SJCRH30 (cell line): ENCODE data around the gene TNKS2. TPM values are rescaled to one million over a fixed set of nuclear protein-coding genes. Genes with fewer than 3 reads are reported as not detected.
A peak's percentile ranks its signal among the peaks of the same experiment; 100 is the strongest.
"Not testable (repeated sequence)": the region's sequence is repeated elsewhere in the genome, so short reads cannot be mapped to it uniquely, and the experiment has no call there.

Experiments
- DNase-seq, 2 experiments: peaks; one replicate each; pipeline ENCODE4 v3.0.0-alpha.2; 2015 to 2020
- H3K27ac ChIP-seq: fragments of 250-450 bp; sonication (Bioruptor Pico); 2 replicates; pipeline ENCODE4 v1.5.1; 2020; ENCODE audit warnings: mild to moderate bottlenecking, moderate library complexity
- H3K27me3 ChIP-seq: fragments of 250-450 bp; sonication (Bioruptor Pico); 2 replicates; pipeline ENCODE4 v1.5.1; 2020; ENCODE audit warnings: mild to moderate bottlenecking, moderate library complexity
- H3K36me3 ChIP-seq: fragments of 250-450 bp; sonication (Bioruptor Pico); 2 replicates; pipeline ENCODE4 v1.5.1; 2020; ENCODE audit warnings: mild to moderate bottlenecking, moderate library complexity
- H3K4me1 ChIP-seq: fragments of 250-450 bp; sonication (Bioruptor Pico); 2 replicates; pipeline ENCODE4 v1.5.1; 2020; ENCODE audit warnings: mild to moderate bottlenecking, moderate library complexity
- H3K4me3 ChIP-seq: fragments of 250-450 bp; sonication (Bioruptor Pico); 2 replicates; pipeline ENCODE4 v1.5.1; 2020; ENCODE audit warnings: mild to moderate bottlenecking, moderate library complexity
- H3K9me3 ChIP-seq: fragments of 250-450 bp; sonication (Bioruptor Pico); replicated peaks from 2 replicates; pipeline ENCODE4 v1.5.1; 2020; ENCODE audit warnings: mild to moderate bottlenecking, moderate library complexity
- total RNA-seq: library from RNA; depleted of rRNA; stranded (reverse); fragments of >200 nt; shearing (Covaris generic); gene quantifications from 2 replicates; pipeline ENCODE4 v1.2.3, GENCODE V29; 2014

Gene TNKS2
- total RNA-seq, 1 experiment from 2014 or later = 17.6 TPM

DNA sequence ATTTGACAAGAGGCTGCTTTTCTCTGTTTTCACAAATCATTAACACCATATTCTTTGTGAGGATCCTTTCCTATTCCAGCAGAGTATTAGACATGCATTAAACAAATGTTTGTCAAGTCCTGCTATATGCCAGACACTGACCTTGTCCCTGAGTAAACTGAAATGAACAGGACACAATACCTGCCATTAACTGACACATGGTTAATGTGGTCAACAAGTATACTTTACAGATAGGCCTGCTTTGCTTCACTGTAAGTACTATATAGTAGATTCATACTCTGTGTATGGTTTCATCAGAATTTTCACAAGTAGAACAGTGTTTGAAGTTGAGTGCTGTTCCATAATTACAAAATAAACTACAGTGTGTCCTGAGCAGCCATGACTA is 5.9 kb downstream of the TNKS2 start:
- Histone ChIP-seq H3K36me3 (no peaks in the 10 kb centered on the region), H3K9me3 (no peaks in the 10 kb centered on the region)

DNA sequence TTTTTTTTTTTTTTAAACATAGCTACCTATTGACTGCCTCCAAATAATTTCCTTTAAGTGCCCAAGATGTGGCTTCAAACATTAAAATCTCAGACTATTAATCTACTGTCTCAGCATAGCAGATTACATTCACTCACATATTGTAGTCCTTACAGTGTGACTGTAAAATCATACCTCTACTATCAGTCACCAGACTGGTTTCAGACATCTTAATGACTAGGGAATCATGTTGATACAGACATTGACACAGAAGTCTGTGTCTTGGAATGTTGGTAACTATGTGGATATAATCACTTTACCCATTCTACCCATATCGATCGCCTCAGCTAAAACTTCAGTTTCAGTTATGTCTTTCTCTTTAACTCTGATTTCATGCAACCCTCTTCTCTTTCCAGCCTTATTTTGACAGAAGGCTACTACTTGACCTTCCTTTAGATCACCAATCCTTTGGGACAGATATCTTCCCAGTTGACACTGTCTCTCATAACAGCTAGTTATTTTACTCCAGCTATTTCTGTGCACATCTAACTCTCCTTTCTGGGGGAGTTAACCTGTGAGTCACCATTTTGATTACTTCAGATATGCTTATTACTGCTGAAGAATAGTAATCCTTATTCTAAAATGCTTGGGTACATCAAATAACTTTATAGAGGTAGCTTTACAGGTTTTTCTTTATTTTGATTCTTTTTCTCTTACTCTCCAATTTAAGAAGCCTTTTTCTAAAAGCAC is 7.0 kb downstream of the TNKS2 start:
- DNase-seq = no peak
- Histone ChIP-seq H3K9me3 (no peaks in the 10 kb centered on the region), H3K36me3 (no peaks in the 10 kb centered on the region), H3K4me1 (no peaks in the 10 kb centered on the region), H3K27me3 (no peaks in the 10 kb centered on the region), H3K27ac (no peak overlapping the region), H3K4me3 (no peak overlapping the region)

More for the DNA sequence above, 5.9 kb downstream of the TNKS2 start:
- Histone ChIP-seq H3K27me3 (no peaks in the 10 kb centered on the region), H3K27ac (no peak overlapping the region), H3K4me1 (no peaks in the 10 kb centered on the region), H3K4me3 (no peak overlapping the region)
- DNase-seq = no peak

DNA sequence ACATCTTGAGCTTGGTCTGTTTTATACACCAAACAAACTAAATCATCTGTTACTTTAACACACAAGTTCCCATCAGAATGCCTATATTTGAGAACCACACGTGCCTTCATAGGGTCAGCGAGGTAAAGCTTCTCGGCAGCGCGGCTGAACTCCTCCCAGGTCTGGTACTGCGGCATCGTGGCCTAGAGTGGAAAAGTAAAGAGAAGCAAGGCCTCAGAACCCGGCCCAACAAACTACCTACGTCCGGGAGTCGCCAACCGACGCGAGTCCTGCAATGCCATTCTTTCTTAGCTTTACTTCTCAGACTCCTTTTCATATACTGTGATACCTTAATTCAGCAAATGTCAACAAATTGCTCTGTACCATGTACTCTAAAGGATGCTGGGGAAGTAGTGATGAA is 9.0 kb downstream of the TNKS2 start:
- not testable (repeated sequence) for DNase-seq, H3K4me3 ChIP-seq, H3K27ac ChIP-seq, H3K27me3 ChIP-seq, H3K9me3 ChIP-seq, H3K36me3 ChIP-seq, H3K4me1 ChIP-seq

DNA sequence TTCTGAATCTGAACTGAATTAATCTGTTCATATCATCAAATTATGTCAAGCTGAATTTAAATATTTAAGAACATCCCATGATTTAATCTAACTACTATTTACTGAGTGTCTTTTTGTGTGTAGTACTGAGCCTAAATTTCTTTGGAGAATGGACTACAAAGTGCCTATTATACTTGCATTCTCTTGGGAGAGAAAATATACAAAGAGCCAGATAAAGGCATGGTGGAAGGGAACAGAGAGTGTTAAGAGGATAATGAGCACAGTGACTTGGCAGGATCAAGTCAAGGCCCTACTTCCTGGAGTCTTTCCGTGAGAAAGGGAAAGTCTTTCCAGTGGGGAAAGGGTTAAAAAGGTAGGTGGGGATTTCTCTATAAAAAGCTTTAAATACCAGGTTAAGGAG is 15.0 kb downstream of the TNKS2 start:
- Histone ChIP-seq H3K4me3 (no peak overlapping the region), H3K27ac (no peak overlapping the region), H3K36me3 (no peaks in the 10 kb centered on the region; the same call in 1 of the 2 replicates), H3K27me3 (no peaks in the 10 kb centered on the region), H3K4me1 (no peaks in the 10 kb centered on the region), H3K9me3 (no peaks in the 10 kb centered on the region)
- DNase-seq = no peak

GRCh38 chr10:91816981-91817380 is 18.8 kb downstream of the TNKS2 start:
- Histone ChIP-seq H3K36me3 (peaks cover 4% of the 10 kb centered on the region), H3K4me3 (no peak overlapping the region), H3K27me3 (no peaks in the 10 kb centered on the region), H3K9me3 (no peaks in the 10 kb centered on the region), H3K4me1 (no peaks in the 10 kb centered on the region), H3K27ac (no peak overlapping the region)
- no peak for DNase-seq

- Histone ChIP-seq H3K36me3 (peaks cover 4% of the 10 kb centered on the region), H3K4me3 (no peak overlapping the region), H3K4me1 (no peaks in the 10 kb centered on the region), H3K9me3 (no peaks in the 10 kb centered on the region), H3K27me3 (no peaks in the 10 kb centered on the region), H3K27ac (no peak overlapping the region)
- no peak for DNase-seq
Measured at GRCh38 chr10:91820144-91820543, 21.9 kb downstream of the TNKS2 start.

DNA sequence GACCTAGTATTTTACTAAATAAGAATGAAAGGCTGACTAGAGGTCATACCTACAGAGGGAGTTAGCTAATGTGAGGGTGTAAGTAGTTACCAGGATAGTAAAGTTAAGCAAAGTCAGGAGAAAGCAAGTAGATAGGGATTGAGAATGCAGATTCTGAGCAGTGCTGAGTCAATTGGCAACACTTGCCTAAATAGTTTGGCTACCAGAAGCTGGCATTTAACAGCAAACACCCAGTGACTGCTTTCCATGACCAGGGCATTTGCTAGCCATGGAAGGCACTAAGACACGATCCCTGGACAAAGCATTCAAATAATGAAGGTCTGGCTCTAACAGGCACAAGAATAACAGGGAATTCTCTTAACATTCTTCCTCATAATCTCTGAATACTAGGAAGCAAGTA is 25.9 kb downstream of the TNKS2 start:
- no peak for DNase-seq
- Histone ChIP-seq H3K36me3 (peaks cover 4% of the 10 kb centered on the region), H3K27ac (no peak overlapping the region), H3K4me1 (no peaks in the 10 kb centered on the region), H3K4me3 (no peak overlapping the region), H3K9me3 (no peaks in the 10 kb centered on the region), H3K27me3 (no peaks in the 10 kb centered on the region)

- Histone ChIP-seq H3K4me1 (no peaks in the 10 kb centered on the region), H3K4me3 (no peak overlapping the region), H3K27me3 (no peaks in the 10 kb centered on the region), H3K27ac (no peak overlapping the region), H3K9me3 (no peaks in the 10 kb centered on the region), H3K36me3 (peaks cover 13% of the 10 kb centered on the region)
- DNase-seq = no peak
Measured at GRCh38 chr10:91829268-91829667, 31.0 kb downstream of the TNKS2 start.

DNA sequence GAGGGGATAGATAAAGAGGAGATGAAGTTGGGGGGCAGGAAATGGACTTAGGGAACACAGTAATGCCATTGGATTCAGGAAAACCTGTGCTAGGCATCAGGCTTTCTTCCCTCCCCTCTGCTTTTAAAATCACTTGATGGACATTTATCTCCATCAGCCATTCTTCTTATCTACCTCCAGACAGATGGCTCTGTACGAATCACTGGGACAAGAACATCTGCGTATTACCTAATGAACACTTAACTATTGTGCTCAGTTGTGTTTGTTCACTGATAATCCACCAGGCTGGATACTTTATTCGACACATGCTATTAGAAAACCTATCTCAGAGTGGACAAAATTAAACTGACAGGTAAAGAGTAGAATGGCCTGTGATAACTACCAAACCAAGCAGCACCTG is 40.0 kb downstream of the TNKS2 start:
- Histone ChIP-seq H3K4me1 (no peaks in the 10 kb centered on the region), H3K9me3 (no peaks in the 10 kb centered on the region), H3K36me3 (peaks cover 9% of the 10 kb centered on the region; the same call in 1 of the 2 replicates), H3K4me3 (no peak overlapping the region), H3K27ac (no peak overlapping the region), H3K27me3 (no peaks in the 10 kb centered on the region)
- no peak for DNase-seq

GRCh38 chr10:91843083-91843482 is 44.9 kb downstream of the TNKS2 start:
- no peak overlapping the region for H3K27ac ChIP-seq
- DNase-seq = no peak
- no peaks in the 10 kb centered on the region for H3K36me3 ChIP-seq
- H3K4me3 ChIP-seq = no peak overlapping the region
- H3K4me1 ChIP-seq = no peaks in the 10 kb centered on the region
- no peaks in the 10 kb centered on the region for H3K9me3 ChIP-seq
- H3K27me3 ChIP-seq = no peaks in the 10 kb centered on the region

- H3K27ac ChIP-seq = no peak overlapping the region
- H3K36me3 ChIP-seq = peaks cover 9% of the 10 kb centered on the region; the same call in 1 of the 2 replicates
- H3K4me3 ChIP-seq = no peak overlapping the region
- no peaks in the 10 kb centered on the region for H3K4me1 ChIP-seq
- H3K27me3 ChIP-seq = no peaks in the 10 kb centered on the region
- DNase-seq = peak in 1 of 2 experiments; percentile 3
- no peaks in the 10 kb centered on the region for H3K9me3 ChIP-seq
Measured at GRCh38 chr10:91856637-91857036, 58.4 kb downstream of the TNKS2 start.

- Histone ChIP-seq H3K27ac (no peak overlapping the region), H3K4me1 (no peaks in the 10 kb centered on the region), H3K27me3 (no peaks in the 10 kb centered on the region), H3K9me3 (no peaks in the 10 kb centered on the region), H3K36me3 (peaks cover 7% of the 10 kb centered on the region; the same call in 1 of the 2 replicates), H3K4me3 (no peak overlapping the region)
- DNase-seq = no peak
Measured at GRCh38 chr10:91860885-91861284, 62.7 kb downstream of the TNKS2 start.

DNA sequence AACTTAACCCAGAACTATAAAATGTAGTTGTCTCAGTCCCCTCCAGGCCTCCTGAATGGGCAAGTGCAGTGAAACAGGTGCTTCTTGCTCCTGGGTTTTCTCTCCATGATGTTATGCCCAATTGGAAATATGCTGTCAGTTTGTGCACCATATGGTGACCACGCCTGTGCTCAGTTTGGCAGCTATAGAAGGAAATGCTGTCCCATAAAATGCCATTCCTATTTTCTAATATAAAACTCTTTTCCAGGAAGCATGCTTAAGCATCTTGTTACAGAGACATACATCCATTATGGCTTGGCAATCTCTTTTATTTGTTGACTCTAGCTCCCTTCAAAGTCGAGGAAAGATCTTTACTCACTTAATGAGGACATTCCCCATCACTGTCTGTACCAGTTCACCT is 65.9 kb downstream of the TNKS2 start:
- no peaks in the 10 kb centered on the region for H3K27me3 ChIP-seq
- peaks cover 5% of the 10 kb centered on the region; the same call in 1 of the 2 replicates for H3K36me3 ChIP-seq
- H3K27ac ChIP-seq = no peak overlapping the region
- no peak for DNase-seq
- H3K9me3 ChIP-seq = no peaks in the 10 kb centered on the region
- no peaks in the 10 kb centered on the region for H3K4me1 ChIP-seq
- H3K4me3 ChIP-seq = no peak overlapping the region

DNA sequence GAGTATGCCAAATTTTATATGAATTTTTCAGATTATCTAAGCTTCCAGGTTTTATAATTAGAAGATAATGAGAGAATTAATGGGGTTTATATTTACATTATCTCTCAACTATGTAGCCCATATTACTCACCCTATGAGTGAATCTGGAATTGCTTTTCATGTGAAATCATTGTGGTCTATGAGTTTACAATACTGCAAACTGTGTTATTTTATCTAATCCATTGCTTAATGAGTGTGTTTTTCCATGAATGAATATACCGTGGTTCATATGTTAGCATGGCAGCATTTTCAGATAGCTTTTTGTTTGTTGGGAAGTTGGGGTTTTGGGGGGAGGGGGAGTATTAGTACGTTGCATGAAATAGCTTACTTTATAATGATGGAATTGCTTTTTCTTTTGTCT is 66.5 kb downstream of the TNKS2 start:
- H3K27me3 ChIP-seq = no peaks in the 10 kb centered on the region
- H3K4me1 ChIP-seq = no peaks in the 10 kb centered on the region
- H3K36me3 ChIP-seq = peaks cover 5% of the 10 kb centered on the region; the same call in 1 of the 2 replicates
- DNase-seq = no peak
- H3K27ac ChIP-seq = no peak overlapping the region
- no peak overlapping the region for H3K4me3 ChIP-seq
- no peaks in the 10 kb centered on the region for H3K9me3 ChIP-seq

DNA sequence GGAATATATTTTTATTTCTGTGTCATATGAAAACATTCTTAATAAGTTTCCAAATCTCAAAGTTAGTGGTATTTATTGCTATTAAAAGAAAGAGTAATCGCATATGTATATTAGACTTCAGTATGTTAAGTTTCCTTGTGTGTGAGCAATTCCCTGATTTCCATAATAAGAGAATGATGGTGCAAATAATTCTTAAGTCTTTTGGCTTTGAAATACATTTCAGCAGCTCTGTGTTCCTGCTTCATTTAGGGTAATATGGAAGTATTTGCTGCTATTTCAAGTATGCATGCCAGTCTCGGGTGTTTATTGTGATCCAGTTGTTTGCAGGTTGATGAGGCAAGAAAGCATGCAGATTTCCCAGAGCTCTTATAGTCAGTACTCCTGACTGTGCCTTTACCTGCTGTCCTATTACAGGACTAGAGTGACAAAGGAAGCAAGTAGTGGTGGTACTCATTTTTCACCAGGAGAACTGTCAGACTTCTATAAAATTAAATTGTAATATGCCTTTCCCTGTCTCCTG is 67.4 kb downstream of the TNKS2 start:
- Histone ChIP-seq H3K27me3 (no peaks in the 10 kb centered on the region), H3K4me1 (no peaks in the 10 kb centered on the region), H3K4me3 (no peak overlapping the region), H3K27ac (no peak overlapping the region), H3K36me3 (peaks cover 5% of the 10 kb centered on the region; the same call in 1 of the 2 replicates), H3K9me3 (no peaks in the 10 kb centered on the region)
- no peak for DNase-seq

DNA sequence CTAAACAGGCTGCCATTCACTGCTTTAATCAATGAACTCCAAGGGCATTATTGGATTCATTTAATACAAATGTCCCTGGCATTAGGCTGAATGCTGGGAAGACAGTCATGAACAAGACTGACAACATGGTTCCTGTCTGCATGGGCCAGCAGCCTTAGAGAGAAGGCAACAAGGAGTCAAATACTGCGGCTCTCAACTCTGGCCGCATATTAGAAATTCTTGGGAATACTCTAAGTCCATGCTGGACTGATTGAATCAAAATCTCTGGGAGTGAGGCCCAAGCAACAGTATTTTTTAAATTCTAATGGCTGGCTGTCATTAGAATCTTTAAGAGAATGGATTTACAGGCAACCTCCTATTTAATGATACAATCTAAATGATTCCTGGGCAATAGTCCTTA is 76.9 kb downstream of the TNKS2 start:
- no peak for DNase-seq
- no peak overlapping the region for H3K27ac ChIP-seq

More for the DNA sequence above, 76.9 kb downstream of the TNKS2 start:
- no peak overlapping the region for H3K4me3 ChIP-seq
- H3K9me3 ChIP-seq = no peaks in the 10 kb centered on the region
- H3K27me3 ChIP-seq = no peaks in the 10 kb centered on the region
- no peaks in the 10 kb centered on the region for H3K36me3 ChIP-seq
- H3K4me1 ChIP-seq = no peaks in the 10 kb centered on the region; the same call in 1 of the 2 replicates
